ENCODE measurements around the gene ZNF205. TPM values are rescaled to one million over a fixed set of nuclear protein-coding genes. Genes with fewer than 3 reads are reported as not detected.
"Not testable (repeated sequence)": the region's sequence is repeated elsewhere in the genome, so short reads cannot be mapped to it uniquely, and the experiment has no call there.

ZNF205 gene
- total RNA-seq, 1 donor from 2014 or later, result 12.3 TPM

DNA sequence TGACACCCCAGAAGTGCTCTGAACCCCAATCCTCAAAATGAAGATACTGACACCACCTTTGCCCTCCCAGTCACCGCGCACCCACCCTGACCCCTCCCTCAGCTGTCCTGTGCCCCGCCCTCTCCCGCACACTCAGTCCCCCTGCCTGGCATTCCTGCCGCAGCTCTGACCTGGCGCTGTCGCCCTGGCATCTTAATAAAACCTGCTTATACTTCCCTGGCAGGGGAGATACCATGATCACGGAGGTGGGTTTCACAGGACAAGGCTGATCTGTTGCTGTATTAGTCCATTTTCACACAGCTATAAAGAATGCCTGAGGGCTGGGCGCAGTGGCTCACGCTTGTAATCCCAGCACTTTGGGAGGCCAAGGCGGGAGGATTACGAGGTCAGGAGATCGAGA lies 30.4 kb upstream of the ZNF205 start:
- ATAC-seq; DNase-seq (ENCODE audit: low spot score): not testable (repeated sequence)
- intact Hi-C loops (cut with DNase I), result loop anchor here (10.0 kb wide), 1 partner anchor 533 kb away; the partner anchor contains the start of gene SLX4

DNA sequence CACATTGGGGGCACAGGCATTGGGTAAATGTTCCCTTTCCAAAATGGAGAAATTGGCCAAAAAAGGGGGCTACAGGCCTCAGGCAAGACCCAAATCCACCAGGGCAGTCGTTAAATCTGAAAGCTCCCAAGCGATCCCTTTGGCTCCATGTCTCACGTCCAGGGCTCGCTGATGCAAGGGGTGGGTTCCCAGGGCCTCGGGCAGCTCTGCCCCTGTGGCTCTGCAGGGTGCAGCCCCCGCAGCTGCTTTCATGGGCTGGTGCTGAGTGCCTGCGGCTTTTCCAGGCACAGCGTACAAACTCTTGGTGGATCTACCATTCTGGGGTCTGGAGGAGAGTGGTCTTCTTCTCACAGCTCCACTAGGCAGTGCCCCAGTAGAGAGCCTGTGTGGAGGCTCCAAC lies 29.0 kb upstream of the ZNF205 start:
- DNase-seq (ENCODE audit: low spot score); ATAC-seq: not testable (repeated sequence)
- intact Hi-C loops (cut with DNase I), result loop anchor here (10.0 kb wide), 1 partner anchor 531 kb away; the partner anchor contains the start of gene SLX4

DNA sequence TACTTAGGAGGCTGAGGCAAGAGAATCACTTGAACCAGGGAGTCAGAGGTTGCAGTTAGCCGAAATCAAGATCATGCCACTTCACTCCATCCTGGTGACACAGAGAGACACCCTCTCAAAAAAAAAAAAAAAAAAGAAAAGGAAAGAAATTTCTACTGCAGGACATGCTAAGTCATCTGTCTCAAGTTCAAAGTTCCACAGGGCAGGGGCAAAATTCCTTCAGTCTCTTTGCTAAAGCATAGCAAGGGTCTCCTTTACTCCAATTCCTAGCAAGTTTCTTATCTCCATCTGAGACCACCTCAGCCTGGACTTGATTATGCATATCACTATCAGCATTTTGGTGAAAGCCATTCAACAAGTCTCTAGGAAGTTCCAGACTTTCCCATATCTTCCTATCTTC lies 27.9 kb upstream of the ZNF205 start:
- DNase-seq (ENCODE audit: low spot score), result no peak
- intact Hi-C loops (cut with DNase I), result loop anchor here (10.0 kb wide), 1 partner anchor 530 kb away; the partner anchor contains the start of gene SLX4
- ATAC-seq, result no peak

DNA sequence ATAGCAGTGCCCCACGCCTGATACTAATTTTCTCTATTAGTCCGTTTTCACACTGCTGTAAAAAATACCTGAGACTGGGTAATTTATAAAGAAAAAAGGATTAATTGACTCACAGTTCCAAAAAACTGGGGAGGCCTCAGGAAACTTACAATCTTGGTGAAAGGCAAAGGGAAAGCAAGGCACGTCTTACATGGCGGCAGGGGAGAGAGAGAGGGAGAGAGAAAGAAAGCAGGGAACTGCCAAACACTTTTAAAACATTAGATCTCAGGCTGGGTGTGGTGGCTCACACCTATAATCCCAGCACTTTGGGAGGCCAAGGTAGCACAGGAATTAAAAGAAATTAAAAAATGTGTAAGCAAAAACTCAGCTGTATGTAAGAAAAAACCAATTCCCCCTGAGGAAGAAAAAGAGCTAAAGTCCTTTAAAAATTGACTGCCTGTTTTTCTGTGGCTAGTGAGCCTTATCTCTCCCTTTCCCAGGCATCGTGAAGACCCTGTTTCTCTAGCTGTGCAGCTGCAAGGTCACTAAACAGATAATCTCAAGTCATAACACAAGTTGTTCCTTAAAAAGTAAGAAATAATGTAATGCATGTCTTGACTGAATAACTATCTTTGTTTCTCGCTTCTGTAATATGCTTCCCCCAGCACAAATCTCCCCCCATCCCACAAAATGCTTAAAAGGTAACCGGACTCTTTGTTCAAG lies 27.3 kb upstream of the ZNF205 start:
- DNase-seq (ENCODE audit: low spot score) (no peak), ATAC-seq (no peak)
- intact Hi-C loops (cut with DNase I), result loop anchor here (10.0 kb wide), 1 partner anchor 530 kb away; the partner anchor contains the start of gene SLX4

DNA sequence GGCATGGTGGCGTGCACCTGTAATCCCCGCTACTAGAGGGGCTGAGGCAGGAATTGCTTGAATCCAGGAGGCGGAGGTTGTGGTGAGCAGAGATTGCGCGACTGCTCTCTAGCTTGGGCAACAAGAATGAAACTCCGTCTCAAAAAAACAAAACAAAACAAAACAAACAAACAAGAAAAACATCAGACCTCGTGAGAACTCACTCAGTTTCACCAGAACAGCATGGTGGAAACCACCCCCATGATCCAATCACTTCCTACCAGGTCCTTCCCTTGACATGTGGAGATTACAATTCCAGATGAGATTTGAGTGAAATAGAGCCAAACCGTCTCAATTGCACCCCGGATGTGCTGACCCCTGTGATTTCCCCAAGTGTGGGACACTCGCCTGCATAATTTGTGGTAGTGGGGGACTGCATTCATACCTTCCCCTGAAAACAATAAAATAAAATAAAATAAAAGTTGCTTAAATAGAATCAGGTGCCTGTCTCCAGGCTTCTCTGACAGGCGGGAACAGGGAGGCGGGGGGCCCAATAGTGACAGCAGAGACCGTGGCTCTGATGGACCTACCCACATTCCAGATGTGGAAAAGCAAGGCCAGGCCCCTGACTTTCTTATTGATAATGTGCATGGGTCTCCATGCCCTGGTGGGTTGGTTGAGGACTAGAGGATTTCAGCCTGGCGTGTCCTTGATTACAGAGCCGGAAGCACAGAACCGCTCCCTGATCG lies 26.4 kb upstream of the ZNF205 start:
- no peak for ATAC-seq
- no peak for DNase-seq (ENCODE audit: low spot score)
- intact Hi-C loops (cut with DNase I), result loop anchor here (10.0 kb wide), 1 partner anchor 529 kb away; the partner anchor contains the start of gene SLX4

DNA sequence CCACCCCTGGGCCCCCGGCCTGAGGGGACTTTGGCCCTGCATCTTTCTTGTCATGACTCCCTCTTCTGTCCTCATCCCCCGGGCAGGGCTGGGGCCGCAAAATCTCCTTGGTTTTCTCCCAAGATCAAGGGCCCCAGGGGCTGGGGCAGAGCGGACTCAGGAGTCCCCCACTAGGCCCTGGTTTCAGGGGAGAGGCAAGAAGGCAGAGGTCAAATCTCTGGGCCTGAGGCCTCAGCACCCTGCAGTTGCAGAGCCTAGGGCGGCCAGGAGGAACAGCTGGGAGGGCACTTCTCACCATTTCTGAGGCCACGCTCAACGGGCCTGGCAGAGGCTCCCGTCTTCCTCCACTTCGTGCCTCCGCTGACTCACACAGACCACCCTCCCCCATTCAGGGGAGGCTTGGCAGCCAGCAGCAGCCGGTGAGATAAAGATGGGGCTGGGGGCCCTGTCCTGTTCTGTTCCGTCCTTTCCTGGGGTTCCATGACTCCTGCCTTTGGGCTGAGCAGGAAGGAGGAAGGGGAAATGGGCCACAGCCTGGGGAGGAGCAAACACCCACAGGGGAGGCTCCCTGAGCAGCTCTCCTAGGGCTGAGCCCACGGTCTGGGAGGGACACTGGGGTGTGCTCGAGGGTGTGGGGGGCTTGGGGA lies 25.7 kb upstream of the ZNF205 start:
- intact Hi-C loops (cut with DNase I), result loop anchor here (10.0 kb wide), 1 partner anchor 528 kb away; the partner anchor contains the start of gene SLX4
- DNase-seq (ENCODE audit: low spot score) (no peak), ATAC-seq (peak; percentile 66)

DNA sequence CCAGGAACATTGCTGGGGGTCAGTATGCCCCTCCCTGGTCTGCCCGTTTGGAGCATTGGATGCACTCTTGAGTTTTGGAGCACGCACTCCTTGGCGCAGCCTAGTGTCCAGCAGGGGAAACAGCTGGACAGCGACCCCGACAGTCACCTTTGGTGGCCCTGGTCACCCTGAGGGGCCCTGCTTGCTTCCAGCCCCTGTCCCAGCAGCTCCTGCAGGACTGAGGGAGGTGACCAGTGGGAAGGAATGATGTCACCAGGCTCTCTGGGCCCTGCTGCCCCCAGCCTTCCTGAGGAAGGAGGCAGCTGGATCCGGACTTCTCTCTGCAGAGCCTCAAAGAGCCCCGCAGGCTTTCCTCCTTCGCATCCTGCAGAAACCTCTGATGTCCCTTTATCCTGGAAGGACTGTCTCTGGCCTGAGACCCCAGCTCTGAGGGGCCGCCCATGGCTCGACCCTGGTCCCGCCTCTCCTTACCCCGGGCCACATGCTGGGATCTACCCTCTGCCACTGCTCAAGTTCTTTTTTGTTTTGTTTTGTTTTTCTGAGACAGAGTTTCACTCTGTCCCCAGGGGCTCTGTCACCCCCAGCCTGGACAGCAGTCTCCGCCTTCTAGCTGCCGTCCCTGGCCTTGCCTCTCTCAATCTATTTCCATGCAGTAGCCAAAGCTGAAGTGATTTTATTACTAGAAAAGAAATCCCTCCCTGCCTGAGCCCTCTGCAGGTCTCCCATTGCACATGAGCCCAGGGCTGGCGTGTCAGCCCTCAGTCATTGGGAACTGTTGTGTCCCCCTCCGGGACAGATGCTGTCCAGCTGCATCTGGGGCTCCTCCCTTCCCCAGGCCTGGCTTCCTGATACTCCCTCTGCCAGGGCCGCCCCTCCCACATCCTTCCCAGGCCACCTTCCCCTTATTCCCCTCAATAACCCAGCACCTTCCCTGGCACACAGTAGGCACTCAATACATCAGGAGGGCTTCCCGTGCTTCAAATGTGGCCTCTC lies 24.8 kb upstream of the ZNF205 start:
- intact Hi-C loops (cut with DNase I), result loop anchor here (10.0 kb wide), 1 partner anchor 527 kb away; the partner anchor contains the start of gene SLX4
- no peak for DNase-seq (ENCODE audit: low spot score)
- peak; percentile 41 for ATAC-seq

DNA sequence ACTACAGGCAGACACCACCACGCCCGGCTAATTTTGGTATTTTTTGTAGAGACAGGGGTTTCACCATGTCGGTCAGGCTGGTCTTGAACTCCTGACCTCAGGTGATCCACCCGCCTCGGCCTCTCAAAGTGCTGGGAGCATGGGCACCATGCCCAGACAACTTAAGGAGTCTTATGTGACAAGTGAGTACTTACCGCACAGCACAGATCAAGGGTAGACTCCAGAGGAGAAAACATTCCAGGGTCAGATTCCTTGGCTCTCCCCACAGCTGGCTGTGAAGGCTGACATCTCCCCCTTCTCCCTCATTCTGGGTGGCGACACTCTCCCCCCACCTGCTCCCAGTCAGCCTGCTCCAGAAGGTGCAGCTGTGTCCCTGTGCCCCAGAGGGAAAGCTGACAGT lies 23.9 kb upstream of the ZNF205 start:
- ATAC-seq (no peak), DNase-seq (ENCODE audit: low spot score) (no peak)
- intact Hi-C loops (cut with DNase I), result loop anchor here (10.0 kb wide), 1 partner anchor 526 kb away; the partner anchor contains the start of gene SLX4

DNA sequence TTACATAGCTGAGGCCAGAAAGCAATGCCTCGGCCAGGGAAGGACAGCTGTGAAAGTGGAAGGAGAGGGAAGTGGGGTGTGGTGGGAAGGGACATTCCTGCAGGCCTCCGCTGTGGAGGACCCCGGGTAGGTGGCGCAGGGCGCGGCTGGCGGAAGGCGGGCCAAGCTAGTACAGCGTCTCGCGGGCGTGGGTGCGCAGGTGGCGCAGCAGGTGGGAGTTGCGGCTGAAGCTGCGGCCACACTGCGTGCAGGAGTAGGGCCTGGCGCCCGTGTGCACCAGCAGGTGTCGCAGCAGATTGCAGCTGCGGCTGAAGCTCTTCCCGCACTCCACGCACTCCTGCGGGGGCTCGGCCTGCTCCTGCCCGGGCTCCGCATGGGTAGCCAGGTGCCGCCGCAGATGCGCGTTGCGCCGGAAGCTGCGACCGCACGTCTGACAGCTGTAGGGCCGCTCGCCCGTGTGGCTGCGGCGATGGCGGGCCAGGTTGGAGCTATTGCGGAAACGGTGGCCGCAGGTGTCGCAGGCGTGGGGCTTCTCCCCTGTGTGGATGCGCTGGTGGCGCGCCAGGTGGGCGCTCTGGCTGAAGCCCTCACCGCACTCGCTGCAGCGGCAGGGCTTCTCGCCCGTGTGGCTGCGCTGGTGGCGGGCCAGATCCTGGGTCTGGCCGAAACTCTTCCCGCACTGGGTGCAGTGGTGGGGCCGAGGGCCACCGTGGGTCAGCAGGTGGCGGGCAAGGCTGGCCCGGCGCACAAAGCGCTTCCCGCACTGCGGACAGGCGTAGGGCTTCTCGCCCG lies 23.3 kb upstream of the ZNF205 start:
- intact Hi-C loops (cut with DNase I), result loop anchor here (10.0 kb wide), 1 partner anchor 526 kb away; the partner anchor contains the start of gene SLX4
- ATAC-seq (no peak), DNase-seq (ENCODE audit: low spot score) (no peak)

DNA sequence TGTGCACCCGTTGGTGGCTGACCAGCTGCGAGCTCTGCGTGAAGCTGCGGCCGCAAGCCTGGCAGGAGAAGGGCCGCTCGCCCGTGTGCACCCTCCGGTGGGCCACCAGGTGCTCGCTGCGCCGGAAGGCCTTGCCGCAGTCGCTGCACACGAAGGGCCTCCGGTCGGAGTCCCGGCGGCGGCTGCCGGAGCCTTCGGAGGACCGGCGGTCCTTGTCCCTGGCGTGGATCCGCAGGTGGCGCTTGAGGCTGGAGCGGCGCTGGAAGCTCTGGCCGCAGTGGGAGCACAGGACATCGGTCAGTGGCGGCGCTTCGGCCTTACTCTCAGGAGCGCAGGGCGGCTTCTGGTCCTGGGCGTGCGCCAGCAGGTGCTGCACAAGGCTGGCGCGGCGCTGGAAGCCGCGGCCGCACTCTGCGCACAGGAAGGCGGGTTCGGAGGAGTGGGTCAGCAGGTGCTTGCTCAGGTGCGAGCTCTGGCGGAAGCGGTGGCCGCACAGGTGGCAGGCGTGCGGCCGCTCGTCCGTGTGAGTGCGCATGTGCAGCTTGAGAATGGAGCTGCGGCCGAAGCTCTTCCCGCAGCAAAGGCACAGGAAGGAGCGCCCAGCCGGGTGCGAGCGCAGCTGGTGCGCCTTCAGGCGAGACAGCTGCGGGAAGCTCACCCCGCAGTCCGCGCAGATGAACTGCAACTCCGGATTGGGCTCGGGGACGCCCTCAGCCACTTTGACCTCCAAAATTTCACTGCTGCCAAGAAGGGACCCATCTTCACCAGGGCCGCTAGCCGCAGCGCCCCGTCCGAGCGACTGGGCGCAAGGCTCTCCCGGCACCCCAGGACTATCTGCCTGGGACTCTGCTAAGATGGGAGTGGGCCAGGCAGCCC lies 22.4 kb upstream of the ZNF205 start:
- DNase-seq (ENCODE audit: low spot score) (no peak), ATAC-seq (no peak)
- intact Hi-C loops (cut with DNase I), result loop anchor here (10.0 kb wide), 1 partner anchor 525 kb away; the partner anchor contains the start of gene SLX4

DNA sequence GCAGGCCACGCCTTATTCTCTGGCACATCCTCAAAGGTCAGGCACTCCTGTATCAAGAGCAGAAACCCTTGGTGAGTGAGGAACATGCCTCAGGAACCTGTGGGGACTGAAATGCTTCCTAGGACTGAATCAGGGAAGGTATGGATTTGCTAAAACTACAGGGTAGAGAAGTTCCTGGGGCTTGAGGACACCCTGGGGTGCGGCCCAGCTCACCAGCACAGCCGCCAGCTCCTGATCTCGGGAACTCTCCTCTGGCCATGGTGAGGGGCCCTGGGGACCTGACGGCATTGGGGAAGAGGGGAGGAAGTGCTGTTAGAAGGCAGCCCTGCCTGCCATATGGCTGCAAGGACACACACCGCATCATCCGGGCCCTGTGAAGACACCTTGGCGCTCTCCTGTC lies 20.8 kb upstream of the ZNF205 start:
- intact Hi-C loops (cut with DNase I), result no loop called here
- ATAC-seq, result no peak
- DNase-seq (ENCODE audit: low spot score), result no peak

DNA sequence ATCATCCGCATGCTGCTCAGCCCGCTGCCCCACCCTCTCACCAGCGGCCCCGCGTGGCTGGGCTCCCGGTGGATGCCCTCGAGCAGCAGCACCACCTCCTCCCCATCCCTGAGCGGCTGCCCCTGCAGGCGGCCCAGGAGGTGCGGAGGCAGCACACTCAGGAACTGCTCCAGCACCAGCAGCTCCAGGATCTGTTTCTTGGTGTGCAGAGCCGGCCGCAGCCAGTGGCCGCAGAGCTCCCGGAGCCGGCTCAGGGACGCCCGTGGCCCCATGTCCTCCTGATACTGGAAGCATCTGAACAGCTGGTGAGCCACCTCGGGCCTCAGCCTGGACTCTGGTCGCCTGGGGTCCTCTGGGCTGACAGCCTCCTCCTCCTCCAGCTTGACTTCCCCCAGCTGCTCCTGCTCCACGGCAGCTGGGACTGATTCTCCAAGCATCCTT lies 19.9 kb upstream of the ZNF205 start:
- no peak for ATAC-seq
- DNase-seq (ENCODE audit: low spot score), result no peak
- intact Hi-C loops (cut with DNase I), result no loop called here

DNA sequence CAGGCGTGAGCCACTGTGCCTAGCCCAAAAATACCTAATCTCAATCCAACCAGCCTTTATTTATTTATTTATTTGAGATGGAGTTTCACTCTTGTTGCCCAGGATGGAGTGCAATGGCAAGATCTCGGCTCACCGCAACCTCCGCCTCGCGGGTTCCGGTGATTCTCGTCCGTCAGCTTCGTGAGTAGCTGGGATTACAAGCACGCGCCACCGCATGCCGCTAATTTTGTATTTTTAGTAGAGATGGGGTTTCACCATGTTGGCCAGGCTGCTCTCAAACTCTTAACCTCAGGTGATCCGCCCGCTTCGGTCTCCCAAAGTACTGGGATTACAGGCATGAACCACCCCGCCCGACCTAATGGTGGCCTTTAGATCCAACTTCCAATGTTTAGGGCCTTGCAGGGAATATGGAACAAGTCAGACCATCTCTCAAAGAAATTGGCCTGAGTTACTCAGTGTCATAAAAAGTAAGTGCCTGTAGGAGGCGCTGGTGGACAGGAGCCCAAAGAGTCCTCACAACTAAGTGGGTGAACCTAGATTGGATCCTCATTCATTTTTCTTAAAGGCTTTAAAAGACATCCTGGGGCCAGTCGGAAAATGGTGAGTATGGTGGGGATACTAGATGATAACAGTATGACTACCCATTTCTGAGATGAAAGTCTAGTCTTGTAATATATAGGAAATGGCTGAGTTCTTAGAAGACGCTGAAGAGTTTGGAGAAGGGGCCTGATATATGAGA lies 17.9 kb upstream of the ZNF205 start:
- intact Hi-C loops (cut with DNase I), result no loop called here
- no peak for DNase-seq (ENCODE audit: low spot score)
- no peak for ATAC-seq

DNA sequence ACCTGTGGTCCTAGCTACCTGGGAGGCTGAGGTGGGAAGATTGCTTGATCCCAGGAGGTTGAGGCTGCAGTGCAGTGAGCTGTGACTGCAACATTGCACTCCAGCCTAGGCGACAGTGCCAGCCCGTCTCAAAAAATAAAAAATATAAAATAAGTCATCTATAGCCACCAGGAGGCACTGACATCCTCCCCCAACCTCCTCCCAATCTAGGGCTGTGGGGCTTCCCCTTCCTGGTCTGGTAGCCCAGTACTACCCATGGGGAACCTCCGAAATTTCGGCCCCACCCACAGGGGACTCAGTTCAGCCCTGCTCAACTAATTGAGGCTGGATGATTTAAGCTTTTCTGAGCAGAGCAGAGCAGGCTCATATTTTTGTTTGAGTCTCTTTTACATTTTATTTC lies 16.5 kb upstream of the ZNF205 start:
- intact Hi-C loops (cut with DNase I), result no loop called here
- no peak for ATAC-seq
- no peak for DNase-seq (ENCODE audit: low spot score)

DNA sequence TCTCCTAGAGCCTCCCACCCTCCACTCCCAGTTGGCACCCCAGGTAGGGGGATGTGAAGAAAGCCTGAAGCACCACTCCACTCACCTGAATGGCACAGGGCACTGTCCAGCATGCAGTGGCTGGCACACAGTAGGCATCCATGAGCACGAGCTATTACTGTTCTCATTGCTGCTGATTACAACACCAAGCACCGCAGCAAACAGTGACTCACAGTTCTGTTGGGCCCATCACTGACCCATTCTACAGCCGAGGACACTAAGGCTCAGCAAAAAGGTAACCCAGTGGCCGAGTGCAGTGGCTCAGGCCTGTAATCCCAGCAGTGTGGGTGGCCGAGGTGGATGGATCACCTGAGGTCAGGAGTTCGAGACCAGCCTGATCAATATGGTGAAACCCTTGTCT lies 16.0 kb upstream of the ZNF205 start:
- DNase-seq (ENCODE audit: low spot score) (no peak), ATAC-seq (no peak)
- intact Hi-C loops (cut with DNase I), result no loop called here

DNA sequence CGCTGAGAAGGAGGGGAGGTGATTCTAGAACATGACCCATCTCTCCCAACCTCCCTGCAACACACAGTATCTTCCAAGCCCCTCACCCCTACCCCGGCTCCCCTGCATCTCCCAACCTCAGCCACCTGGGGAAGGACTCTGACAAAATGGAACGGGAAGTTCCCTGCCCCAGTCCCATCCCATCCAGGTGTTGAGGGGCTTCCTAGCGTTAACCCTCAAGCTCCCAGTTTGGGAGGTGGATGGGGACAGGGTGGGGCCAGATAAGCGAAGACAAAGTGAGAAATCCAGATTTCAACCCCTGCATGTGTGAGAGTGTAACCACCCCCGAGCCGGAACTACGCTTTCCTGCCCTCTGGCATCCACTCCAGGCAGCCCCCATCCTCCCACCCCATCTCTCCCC lies 15.1 kb upstream of the ZNF205 start:
- DNase-seq (ENCODE audit: low spot score) (no peak), ATAC-seq (no peak)
- intact Hi-C loops (cut with DNase I), result no loop called here
